Rectal smooth muscle tissue (tissue), 1 donor: ENCODE data around the gene FBXW8.

Source experiments
- H3K27ac ChIP-seq: one replicate; pipeline ENCODE4 v1.7.0; 2013; ENCODE audit warnings: low read depth, low read length, inconsistent platforms
- H3K27me3 ChIP-seq: one replicate; pipeline ENCODE4 v1.7.0; 2013; ENCODE audit warnings: low read length; ENCODE audit not compliant: control insufficient read depth, insufficient read depth
- H3K36me3 ChIP-seq: one replicate; pipeline ENCODE4 v1.7.0; 2013; ENCODE audit warnings: low read length; ENCODE audit not compliant: control insufficient read depth, insufficient read depth
- H3K4me1 ChIP-seq: one replicate; pipeline ENCODE4 v1.7.0; 2013; ENCODE audit warnings: low read length; ENCODE audit not compliant: control insufficient read depth, insufficient read depth
- H3K4me3 ChIP-seq: one replicate; pipeline ENCODE4 v1.7.0; 2013; ENCODE audit warnings: low read length
- H3K9ac ChIP-seq: one replicate; pipeline ENCODE4 v1.7.0; 2013; ENCODE audit warnings: low read length

The FBXW8 gene

DNA sequence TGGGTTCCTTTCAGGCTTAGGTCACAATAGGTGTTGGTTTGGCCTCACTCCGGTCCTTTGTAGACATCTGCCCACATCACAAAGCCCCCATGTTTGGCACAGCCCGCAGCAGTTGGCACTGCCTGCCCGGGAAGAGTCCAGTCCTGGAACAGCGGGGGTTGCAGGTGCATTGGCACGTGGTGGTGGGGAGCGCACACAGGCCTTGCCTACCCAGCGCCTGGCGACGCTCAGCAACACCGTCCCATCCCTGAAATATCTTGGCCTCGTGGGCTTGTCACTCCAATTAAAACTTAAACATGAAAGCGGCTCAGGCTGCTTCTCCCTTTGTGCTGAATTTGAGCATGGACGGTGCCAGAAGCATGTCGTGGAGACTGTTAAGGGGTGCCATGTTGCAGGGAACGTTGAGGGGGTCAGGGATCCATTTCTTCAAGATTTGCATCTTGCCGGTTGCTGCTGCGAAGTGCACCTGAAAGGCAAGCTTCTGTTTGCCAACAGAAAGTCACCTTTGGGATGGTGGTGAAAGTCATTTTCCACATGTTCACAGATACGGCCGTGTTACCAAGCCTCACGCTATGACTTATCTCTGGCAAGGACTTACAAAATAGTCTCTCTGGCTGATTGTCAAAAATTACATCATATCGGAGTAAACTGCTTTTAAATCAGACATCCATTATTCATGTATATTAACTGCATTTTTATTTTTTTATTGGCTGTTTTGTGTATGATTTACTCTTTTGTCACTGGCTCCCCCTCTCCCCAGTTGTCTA lies 91.5 kb downstream of the FBXW8 start:
- Histone ChIP-seq H3K36me3 (no peaks in the 10 kb centered on the region), H3K9ac (no peak overlapping the region), H3K4me1 (no peaks in the 10 kb centered on the region), H3K27me3 (no peaks in the 10 kb centered on the region), H3K4me3 (no peak overlapping the region), H3K27ac (no peak overlapping the region)

GRCh38 chr12:117003883-117004404 lies 93.2 kb downstream of the FBXW8 start:
- Histone ChIP-seq H3K27me3 (no peaks in the 10 kb centered on the region), H3K36me3 (no peaks in the 10 kb centered on the region), H3K4me3 (no peak overlapping the region), H3K9ac (no peak overlapping the region), H3K27ac (no peak overlapping the region), H3K4me1 (no peaks in the 10 kb centered on the region)

DNA sequence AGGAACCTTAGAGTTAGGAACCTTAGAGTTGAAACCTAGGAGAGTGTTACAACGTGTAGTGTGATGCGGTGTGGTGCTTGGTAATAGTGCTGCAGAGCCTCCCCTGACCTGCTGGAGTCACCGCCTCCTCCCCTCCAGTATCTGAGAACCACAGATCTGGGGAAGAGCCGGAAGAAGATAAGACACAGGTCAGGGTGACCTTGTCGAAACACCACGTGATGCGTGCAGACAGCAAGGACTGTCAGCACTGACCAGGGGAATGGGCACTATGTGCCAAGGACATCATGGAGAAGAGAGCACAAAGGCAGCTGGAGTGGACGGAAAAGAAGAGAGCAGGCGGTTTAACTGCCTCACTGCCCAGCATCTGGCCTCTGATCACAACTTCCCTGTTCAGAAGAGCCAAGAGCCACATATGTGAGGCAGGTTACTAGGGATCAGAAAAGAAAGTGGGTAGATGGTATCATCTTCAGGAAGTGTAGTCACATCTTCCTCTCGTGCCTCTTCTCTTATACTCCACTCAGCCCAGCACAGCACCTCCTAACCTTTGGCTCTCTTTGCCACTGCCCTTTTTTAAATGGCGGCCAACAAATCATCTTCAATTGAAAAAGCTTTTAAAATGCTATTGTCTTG lies 94.8 kb downstream of the FBXW8 start:
- Histone ChIP-seq H3K27me3 (no peaks in the 10 kb centered on the region), H3K9ac (no peak overlapping the region), H3K4me3 (no peak overlapping the region), H3K27ac (no peak overlapping the region), H3K36me3 (no peaks in the 10 kb centered on the region), H3K4me1 (no peaks in the 10 kb centered on the region)

- Histone ChIP-seq H3K36me3 (no peaks in the 10 kb centered on the region), H3K4me3 (no peak overlapping the region), H3K27me3 (no peaks in the 10 kb centered on the region), H3K27ac (no peak overlapping the region), H3K9ac (no peak overlapping the region), H3K4me1 (no peaks in the 10 kb centered on the region)
Observed at GRCh38 chr12:117006333-117006732, 95.6 kb downstream of the FBXW8 start.

DNA sequence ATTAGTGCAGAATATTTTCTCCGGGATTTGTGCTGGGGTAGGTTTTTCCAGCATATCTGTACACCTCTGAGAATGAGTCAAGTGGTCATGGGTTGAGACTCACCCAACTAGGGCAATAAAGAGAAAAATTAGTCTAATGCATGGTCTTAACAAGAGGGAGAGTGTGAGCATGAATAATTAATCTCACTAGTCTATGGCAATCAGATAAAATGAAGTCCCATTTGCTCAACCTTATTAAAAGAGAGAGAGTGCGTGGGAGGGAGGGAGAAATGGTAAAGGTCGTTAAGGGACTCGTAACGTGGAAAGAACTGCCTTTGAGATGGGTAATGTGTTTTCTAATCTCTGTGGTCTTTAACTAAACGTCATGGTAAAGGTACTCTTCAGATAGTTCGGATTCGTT lies 96.8 kb downstream of the FBXW8 start:
- no peaks in the 10 kb centered on the region for H3K4me1 ChIP-seq
- H3K9ac ChIP-seq, result no peak overlapping the region
- H3K27ac ChIP-seq, result no peak overlapping the region
- no peaks in the 10 kb centered on the region for H3K27me3 ChIP-seq
- no peaks in the 10 kb centered on the region for H3K36me3 ChIP-seq
- no peak overlapping the region for H3K4me3 ChIP-seq

GRCh38 chr12:117009759-117010158 lies 99.0 kb downstream of the FBXW8 start:
- H3K4me1 ChIP-seq, result no peaks in the 10 kb centered on the region
- H3K27me3 ChIP-seq, result no peaks in the 10 kb centered on the region
- H3K9ac ChIP-seq, result no peak overlapping the region
- no peak overlapping the region for H3K4me3 ChIP-seq
- H3K36me3 ChIP-seq, result peaks cover 4% of the 10 kb centered on the region
- no peak overlapping the region for H3K27ac ChIP-seq

DNA sequence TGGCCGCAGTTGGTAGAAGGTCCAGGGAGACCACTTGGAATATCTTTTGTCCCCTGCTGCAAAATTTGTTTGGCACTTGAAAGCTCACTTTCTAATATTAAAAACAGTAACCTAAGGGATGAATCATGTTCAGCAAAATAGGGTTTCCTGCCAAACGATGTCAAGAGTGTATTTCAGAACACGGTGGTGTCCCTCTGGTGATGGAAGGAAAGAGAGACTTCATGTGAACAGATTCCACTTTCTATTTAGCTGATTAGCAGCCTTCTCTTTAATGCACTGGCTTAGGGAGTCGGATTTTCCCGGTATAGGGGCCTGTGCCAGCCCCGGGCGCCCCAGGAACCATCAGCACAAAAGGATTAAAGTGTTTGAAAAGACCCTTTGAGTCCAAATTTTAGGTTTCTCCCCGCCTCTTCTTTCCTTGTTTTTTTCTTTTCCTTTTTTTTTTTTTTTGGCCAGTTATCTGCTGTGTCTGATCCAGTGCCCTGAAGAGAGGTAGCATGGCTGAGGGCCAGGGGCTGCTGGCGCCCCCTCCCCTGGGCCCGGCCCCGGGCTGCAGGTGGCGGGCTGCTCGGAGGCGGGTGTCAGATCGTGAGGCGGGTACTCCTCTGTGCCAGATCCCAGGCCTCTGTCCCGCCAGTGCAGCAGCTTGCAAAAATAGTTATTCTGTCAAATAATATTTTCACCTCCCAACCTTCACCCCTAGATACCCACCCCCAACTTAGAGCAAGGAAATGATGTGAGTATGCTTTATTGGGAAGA lies 100.1 kb downstream of the FBXW8 start:
- no peaks in the 10 kb centered on the region for H3K4me1 ChIP-seq
- H3K9ac ChIP-seq, result no peak overlapping the region
- no peak overlapping the region for H3K4me3 ChIP-seq
- no peaks in the 10 kb centered on the region for H3K27me3 ChIP-seq
- no peak overlapping the region for H3K27ac ChIP-seq
- peaks cover 7% of the 10 kb centered on the region for H3K36me3 ChIP-seq

- H3K36me3 ChIP-seq, result peaks cover 7% of the 10 kb centered on the region
- H3K27me3 ChIP-seq, result no peaks in the 10 kb centered on the region
- no peak overlapping the region for H3K4me3 ChIP-seq
- H3K27ac ChIP-seq, result no peak overlapping the region
- H3K9ac ChIP-seq, result no peak overlapping the region
- no peaks in the 10 kb centered on the region for H3K4me1 ChIP-seq
Observed at GRCh38 chr12:117011988-117012805, 101.4 kb downstream of the FBXW8 start.

- Histone ChIP-seq H3K9ac (no peak overlapping the region), H3K27me3 (no peaks in the 10 kb centered on the region), H3K4me3 (no peak overlapping the region), H3K4me1 (no peaks in the 10 kb centered on the region), H3K36me3 (peaks cover 7% of the 10 kb centered on the region), H3K27ac (no peak overlapping the region)
Observed at GRCh38 chr12:117013726-117014125, 103.0 kb downstream of the FBXW8 start.

DNA sequence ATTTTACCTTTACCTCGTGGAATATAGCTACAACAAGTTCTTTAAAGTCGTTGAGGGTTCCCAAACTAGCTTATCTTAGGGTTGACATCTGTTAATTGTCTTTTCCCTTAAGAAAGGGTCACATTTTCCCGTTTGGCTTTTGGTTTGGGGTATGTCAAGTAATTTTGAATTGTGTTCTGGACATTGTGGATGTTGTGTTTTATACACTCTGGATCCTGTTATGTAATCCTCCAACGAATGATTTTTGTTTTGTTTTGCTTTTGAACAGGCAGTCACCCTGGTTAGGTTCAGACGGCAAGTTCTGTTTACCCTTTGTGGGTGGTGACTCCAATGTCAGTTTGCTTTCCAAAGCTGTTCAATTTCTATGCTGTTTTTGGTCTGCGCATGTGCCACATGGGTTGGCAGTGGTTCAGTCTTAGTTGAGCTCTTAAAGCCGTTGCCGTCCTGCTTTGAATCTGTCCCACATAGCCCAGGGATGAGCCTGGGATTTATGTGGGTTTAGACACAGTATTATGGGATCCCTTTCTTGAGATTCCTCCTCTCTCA lies 103.7 kb downstream of the FBXW8 start:
- Histone ChIP-seq H3K27me3 (no peaks in the 10 kb centered on the region), H3K9ac (no peak overlapping the region), H3K4me3 (no peak overlapping the region), H3K27ac (no peak overlapping the region), H3K36me3 (peaks cover 7% of the 10 kb centered on the region), H3K4me1 (no peaks in the 10 kb centered on the region)

DNA sequence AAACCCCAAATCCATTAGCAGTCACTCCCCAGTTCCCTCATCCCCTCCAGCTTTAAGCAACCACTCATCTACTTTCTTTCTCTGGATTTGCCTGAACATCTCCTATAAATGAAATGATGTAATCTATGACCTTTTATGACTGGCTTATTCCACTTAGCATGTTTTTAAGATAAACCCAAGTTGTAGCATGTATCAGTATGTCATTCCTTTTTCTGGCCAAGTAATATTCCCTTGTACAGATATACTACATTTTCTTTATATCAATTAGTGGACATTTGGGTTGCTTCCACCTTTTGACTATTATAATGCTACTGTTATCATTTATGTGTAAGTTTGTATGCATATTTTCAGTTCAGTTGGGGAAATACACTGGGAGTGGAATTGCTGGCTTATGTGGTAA lies 105.1 kb downstream of the FBXW8 start:
- no peak overlapping the region for H3K27ac ChIP-seq
- no peaks in the 10 kb centered on the region for H3K4me1 ChIP-seq
- H3K36me3 ChIP-seq, result peaks cover 7% of the 10 kb centered on the region
- H3K4me3 ChIP-seq, result no peak overlapping the region
- H3K27me3 ChIP-seq, result no peaks in the 10 kb centered on the region
- H3K9ac ChIP-seq, result no peak overlapping the region

- H3K4me3 ChIP-seq, result no peak overlapping the region
- no peak overlapping the region for H3K9ac ChIP-seq
- no peaks in the 10 kb centered on the region for H3K27me3 ChIP-seq
- no peak overlapping the region for H3K27ac ChIP-seq
- H3K36me3 ChIP-seq, result peaks cover 10% of the 10 kb centered on the region
- no peaks in the 10 kb centered on the region for H3K4me1 ChIP-seq
Observed at GRCh38 chr12:117017807-117018206, 107.1 kb downstream of the FBXW8 start.
